Omental fat pad (tissue), 4 donors: ENCODE measurements around the gene TDRD3. TPM values are rescaled to one million over a fixed set of nuclear protein-coding genes. Genes with fewer than 3 reads are reported as not detected.

Experiments
- ATAC-seq: fragments of 150-250 bp; one replicate; pipeline ENCODE4 v1.9.1; 2016; ENCODE audit warnings: mild to moderate bottlenecking, moderate library complexity; ENCODE audit not compliant: low FRiP score
- DNase-seq: peaks from one replicate; pipeline ENCODE4 v3.0.0-alpha.2; 2019; ENCODE audit warnings: low spot score
- total RNA-seq, 4 donors: library from RNA; depleted of rRNA; stranded (reverse); fragments of >200 nt; gene quantifications; one replicate each; pipeline ENCODE4 v1.1.0, GENCODE V29; 2016
- TF ChIP-seq, protein P1 (sequence below), 3 donors: fragments of 450-650 bp; IDR thresholded peaks; one replicate each; pipeline ENCODE4 v1.5.1; 2016 to 2017; ENCODE audit warnings: antibody characterized with exemption in 3 of 3, mild to moderate bottlenecking in 3 of 3, moderate library complexity in 2 of 3

The TDRD3 gene
- 10 to 100 TPM; 16.9 to 36.4 (median 20.7) TPM for total RNA-seq

DNA sequence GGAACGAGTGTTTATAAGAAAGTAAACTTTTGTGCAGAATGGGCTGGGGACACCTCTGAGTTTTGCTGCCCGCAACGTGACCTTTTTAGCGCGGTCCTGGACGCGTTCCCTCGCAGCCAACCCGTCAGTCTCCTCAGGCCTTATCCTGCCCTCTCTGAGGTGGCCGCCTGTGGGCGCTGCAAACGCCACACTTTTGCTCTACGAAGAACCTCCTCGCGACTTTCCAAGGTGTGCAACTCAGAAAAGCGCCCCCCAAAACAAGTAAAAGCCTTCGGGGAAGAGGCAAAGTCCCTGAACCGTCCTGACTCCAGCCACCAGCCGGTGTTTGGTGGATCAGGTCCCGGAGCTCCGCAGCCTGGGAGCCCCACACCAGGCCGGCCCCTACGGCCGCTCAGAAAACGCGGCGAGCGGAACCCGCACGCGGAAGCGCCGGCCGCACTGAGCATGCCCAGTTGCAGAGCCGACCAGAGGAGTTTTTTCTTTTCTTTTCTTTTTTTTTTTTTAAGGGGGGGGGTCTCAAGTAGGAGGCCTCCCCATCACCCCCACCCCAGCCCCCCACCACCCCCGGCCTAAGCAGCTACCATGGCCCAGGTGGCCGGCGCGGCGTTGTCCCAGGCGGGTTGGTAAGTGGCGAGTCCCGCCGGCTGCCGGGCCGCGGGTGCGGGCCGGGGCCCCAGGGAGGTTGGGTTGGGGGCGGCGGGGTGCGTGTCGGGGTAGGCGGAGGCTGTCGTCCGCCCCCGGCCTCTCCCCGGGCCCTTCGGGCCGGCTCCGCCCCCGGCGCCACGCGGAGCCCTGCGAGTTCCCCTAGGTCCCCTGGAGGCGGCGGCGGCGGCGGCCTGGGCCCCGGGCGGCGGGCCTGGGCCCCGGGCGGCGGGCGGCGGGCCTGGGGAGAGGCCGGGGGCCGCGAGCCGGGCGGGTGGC lies at the start of gene TDRD3:
TSS of gene TDRD3 (plus strand) at position 438 of the 921 bp plus-strand sequence. CDS start at position 583, 145 bp downstream.
- ATAC-seq (peak; percentile 89), DNase-seq (peak; percentile 28)
- TF ChIP-seq, protein P1, sequence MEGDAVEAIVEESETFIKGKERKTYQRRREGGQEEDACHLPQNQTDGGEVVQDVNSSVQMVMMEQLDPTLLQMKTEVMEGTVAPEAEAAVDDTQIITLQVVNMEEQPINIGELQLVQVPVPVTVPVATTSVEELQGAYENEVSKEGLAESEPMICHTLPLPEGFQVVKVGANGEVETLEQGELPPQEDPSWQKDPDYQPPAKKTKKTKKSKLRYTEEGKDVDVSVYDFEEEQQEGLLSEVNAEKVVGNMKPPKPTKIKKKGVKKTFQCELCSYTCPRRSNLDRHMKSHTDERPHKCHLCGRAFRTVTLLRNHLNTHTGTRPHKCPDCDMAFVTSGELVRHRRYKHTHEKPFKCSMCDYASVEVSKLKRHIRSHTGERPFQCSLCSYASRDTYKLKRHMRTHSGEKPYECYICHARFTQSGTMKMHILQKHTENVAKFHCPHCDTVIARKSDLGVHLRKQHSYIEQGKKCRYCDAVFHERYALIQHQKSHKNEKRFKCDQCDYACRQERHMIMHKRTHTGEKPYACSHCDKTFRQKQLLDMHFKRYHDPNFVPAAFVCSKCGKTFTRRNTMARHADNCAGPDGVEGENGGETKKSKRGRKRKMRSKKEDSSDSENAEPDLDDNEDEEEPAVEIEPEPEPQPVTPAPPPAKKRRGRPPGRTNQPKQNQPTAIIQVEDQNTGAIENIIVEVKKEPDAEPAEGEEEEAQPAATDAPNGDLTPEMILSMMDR (IDR thresholded peaks at IDR 0.05): peak in 1 of 3 donors; percentile 17

DNA sequence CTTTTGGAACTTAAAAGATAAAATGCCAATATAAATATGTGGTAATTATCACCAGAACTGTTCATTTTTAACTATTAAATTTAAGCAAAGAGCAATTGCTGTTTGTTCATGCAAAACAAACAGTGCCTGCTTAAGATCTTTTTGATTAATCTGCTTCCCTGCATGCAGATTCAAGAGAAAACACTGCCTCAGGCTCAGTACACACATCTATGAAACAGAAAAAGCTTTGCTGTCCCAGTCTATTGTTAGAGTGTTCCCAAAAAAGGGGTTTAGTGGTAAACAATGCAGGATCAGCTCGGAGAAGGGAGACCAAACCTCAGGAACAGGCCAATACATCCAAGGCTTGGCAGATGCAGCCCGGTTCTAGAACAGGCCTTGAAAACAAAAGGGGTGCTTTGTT lies 49.3 kb upstream of the TDRD3 start:
- TF ChIP-seq, protein P1 (IDR thresholded peaks at IDR 0.05): no peak
- ATAC-seq: no peak
- no peak for DNase-seq

GRCh38 chr13:60348097-60348496 lies 48.9 kb upstream of the TDRD3 start:
- no peak for ATAC-seq
- TF ChIP-seq, protein P1 (IDR thresholded peaks at IDR 0.05): no peak
- no peak for DNase-seq

GRCh38 chr13:60351326-60351725 lies 45.7 kb upstream of the TDRD3 start:
- DNase-seq (no peak), ATAC-seq (no peak)
- TF ChIP-seq, protein P1 (IDR thresholded peaks at IDR 0.05): no peak

- ATAC-seq: no peak
- TF ChIP-seq, protein P1 (IDR thresholded peaks at IDR 0.05): no peak
Measured at GRCh38 chr13:60351855-60352615, 45.0 kb upstream of the TDRD3 start.

GRCh38 chr13:60352644-60353043 lies 44.4 kb upstream of the TDRD3 start:
- TF ChIP-seq, protein P1 (IDR thresholded peaks at IDR 0.05): no peak

More at GRCh38 chr13:60351855-60352615, 45.0 kb upstream of the TDRD3 start:
- no peak for DNase-seq

More at GRCh38 chr13:60352644-60353043, 44.4 kb upstream of the TDRD3 start:
- DNase-seq: no peak
- no peak for ATAC-seq
